ENCODE results near the gene SLBP. TPM values are rescaled to one million over a fixed set of nuclear protein-coding genes. Genes with fewer than 3 reads are reported as not detected.
A peak's percentile ranks its signal among the peaks of the same experiment; 100 is the strongest.
"Not testable (repeated sequence)": the region's sequence is repeated elsewhere in the genome, so short reads cannot be mapped to it uniquely, and the experiment has no call there.

The SLBP gene
- total RNA-seq, 1 experiment from 2014 or later: 86.1 TPM

DNA sequence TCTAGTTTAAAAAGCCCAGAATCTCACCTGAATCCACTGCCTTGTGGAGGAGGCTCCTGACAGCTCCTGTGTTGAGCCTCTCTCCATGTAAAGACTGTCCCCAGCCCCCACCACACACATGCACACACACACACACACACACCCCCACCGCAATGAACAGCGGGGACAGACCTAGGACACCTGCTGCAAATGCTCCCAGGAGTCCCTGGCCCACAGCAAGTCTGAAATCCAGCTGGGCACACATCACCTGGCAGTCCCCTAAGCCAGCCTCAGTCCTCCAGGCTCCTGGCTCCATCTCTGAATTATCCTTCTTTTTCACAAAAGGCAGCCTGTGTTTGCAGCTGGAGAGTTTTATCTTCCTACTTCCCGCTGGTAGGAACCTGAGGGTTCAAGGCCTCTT, 21.4 kb downstream of the SLBP start:
- no peak for DNase-seq (ENCODE audit: low read depth)
- in situ Hi-C loops (cut with HindIII; ENCODE audit: low pct_unique_long_range_greater_than_20kb, low sequenced_read_pairs): no loop called here

DNA sequence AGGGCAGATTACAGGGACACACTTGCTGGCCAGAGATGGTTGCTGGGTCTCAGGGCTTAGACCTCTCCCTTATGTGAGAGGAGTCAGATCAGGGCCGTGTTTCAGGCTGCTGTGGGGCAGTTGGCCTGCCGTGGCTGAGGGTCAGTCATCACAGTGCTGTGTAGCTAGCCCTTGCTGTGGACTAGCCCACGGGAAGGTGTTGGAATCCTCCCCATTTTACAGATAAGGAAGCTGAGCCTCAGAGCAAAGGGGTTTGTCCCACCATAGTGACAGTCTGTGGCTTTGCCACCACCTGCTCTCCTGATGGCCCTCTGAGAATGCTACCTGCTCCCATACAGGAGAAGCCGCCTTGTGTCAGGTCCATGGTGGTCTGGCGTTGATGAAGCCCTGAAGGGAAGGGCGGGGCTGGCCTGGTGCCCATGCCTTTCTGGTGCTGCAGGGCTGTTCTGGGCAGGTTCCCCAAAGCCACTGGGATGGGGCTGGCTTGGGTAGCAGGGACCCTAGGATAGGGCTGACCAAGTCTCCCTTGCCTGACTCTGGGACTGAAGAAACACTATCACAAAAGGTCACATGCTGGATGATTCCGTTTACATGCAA, 25.6 kb downstream of the SLBP start:
- in situ Hi-C loops (cut with HindIII; ENCODE audit: low pct_unique_long_range_greater_than_20kb, low sequenced_read_pairs): no loop called here
- DNase-seq (ENCODE audit: low read depth): no peak

DNA sequence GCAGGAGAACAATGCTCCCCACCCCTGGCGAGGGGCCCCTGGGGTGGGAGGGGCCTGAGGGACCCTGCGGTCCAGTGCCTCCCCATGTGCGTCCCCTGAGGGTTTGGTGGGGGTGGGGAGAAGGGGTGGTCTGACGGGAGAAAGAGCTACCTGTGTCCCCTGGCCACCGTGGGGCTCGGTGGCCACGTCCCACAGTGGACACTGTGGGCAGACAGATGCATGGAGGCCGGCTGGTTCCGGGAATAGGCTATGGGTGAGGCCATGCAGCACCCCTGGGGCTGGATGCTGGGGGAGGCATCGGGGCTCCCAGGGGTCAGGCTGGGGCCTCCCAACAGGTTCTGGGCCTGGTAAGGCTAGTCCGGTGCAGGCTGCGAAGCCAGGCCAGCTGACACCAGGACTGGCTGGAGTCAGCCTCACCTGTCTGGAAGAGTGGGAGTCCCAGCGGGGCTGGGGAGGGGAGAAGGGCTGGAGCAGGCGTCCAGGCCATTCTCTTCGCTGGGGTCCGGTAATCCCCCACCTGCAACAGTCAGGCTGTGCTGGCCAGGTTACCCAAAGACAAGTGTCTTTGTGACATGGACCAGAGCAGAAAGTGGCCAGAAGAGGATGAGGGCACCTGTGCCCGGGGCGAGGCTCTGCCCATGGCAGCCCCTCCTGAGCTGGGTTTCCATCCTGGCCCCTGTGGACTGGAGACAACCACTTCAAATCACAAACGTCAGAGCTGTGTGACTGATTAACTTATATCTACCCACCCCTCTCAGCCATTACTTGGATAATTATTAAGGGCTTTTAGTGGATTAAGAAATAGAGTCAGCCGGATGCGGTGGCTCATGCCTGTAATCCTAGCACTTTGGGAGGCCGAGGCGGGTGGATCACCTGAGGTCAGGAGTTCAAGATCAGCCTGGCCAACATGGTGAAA, 26.6 kb downstream of the SLBP start:
- in situ Hi-C loops (cut with HindIII; ENCODE audit: low pct_unique_long_range_greater_than_20kb, low sequenced_read_pairs): no loop called here
- peak; percentile 74 for DNase-seq (ENCODE audit: low read depth)

DNA sequence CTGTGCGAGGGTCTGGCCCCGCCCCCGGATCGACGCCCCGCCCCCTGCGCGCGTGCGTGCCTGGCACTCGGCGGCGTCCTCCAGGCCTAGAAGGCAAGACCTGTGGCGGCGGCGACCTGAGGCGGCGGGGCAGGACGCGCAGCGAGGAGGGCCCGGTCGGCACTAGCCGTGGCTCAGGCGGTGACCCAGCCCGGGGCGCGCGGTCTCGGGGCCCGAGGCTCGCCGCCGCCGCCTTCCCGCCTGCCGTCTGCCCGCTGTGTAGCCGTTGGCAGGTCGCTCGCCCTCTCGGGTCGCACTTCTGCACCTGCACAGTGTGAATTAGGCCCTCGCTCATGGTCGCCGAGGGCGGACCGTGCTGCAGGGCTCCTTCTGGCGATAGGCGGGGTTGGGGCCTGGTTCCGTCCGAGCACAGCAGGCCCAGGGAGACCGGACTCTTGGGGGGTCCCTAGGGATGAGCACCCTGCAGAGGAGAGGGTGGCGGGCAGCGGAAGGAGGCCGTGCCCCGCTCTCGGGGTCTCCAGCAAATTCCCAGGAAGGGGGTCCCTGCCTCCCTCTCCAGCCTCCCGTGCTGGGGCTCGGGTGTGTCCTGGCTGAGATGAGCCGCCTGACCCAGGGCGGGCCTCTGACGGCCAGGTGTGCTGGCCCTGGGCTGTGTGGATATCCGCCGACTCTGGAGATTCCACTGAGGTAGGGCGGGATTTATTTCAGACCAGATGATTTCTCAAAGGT, 27.4 kb downstream of the SLBP start:
- in situ Hi-C loops (cut with HindIII; ENCODE audit: low pct_unique_long_range_greater_than_20kb, low sequenced_read_pairs): no loop called here

DNA sequence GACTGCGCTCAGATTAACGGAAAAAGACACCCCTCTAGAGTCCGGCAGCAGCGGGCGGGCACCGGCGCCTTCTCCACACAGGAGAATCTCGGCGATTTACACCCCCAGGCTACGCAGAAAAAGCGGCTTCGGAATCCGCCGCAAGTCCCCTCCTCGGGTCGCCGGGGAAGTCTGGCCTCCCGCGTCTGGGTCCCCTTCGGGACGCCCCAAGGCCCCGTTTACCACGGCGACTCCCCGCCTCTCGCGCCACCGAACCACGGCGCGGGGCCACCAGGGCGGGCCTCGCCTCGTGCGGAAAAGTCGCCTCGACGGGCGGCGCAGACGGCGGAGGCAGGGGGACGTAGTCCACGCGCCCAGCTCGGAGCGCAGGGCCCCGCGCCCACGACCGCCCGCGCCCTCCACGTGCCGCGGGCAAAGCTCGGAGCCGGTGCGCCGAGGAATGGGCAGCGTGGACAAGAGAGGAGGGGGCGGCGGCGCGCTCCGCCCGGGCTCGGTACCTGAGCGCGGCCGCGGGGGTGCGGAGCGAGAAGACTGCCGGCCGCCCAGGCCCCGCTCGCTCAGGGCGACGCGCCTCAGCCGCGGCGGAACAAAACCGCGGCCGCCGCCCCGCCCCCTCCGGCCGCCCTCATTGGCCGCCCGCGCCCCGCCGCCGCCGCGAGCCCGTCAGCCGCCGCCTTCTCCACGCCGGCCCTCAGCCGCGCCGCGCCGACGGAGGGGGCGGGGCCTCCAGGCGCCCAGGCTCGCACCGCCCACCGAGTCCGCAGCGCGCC, 28.2 kb downstream of the SLBP start, which contains the start of gene FAM53A:
Gene FAM53A (minus strand): TSS at position 578 of the 770 bp plus-strand sequence. CDS start 15,572 bp downstream, outside the sequence.
- in situ Hi-C loops (cut with HindIII; ENCODE audit: low pct_unique_long_range_greater_than_20kb, low sequenced_read_pairs): no loop called here
- DNase-seq (ENCODE audit: low read depth): peak; percentile 75

More for the DNA sequence above, 27.4 kb downstream of the SLBP start:
- DNase-seq (ENCODE audit: low read depth): peak; percentile 11

DNA sequence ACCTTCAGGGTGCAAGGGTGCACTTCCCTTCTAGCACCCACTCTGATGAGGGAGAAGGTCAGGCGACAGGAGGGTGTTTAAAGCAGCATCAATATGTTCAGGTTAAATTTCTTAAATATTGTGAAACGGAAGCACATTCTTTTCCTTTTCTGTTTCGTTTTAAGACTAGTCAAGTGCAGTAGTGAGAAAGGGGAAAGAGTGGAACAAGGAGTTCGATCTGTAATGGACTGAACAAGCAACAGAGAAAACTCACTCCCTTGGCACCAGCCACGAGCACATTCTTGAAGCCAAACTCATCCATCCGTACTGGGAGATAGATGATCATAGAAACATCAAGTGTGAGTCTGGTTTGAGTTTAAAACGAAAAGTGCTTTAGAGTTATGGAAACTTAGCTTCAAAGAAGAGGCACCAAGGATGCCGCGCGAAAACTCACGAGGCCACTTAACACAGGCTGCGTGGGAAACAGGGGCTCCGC, 28.8 kb downstream of the SLBP start:
- peak; percentile 44 for DNase-seq (ENCODE audit: low read depth)
- in situ Hi-C loops (cut with HindIII; ENCODE audit: low pct_unique_long_range_greater_than_20kb, low sequenced_read_pairs): no loop called here

GRCh38 chr4:1682860-1683259, 29.3 kb downstream of the SLBP start:
- in situ Hi-C loops (cut with HindIII; ENCODE audit: low pct_unique_long_range_greater_than_20kb, low sequenced_read_pairs): no loop called here
- no peak for DNase-seq (ENCODE audit: low read depth)

DNA sequence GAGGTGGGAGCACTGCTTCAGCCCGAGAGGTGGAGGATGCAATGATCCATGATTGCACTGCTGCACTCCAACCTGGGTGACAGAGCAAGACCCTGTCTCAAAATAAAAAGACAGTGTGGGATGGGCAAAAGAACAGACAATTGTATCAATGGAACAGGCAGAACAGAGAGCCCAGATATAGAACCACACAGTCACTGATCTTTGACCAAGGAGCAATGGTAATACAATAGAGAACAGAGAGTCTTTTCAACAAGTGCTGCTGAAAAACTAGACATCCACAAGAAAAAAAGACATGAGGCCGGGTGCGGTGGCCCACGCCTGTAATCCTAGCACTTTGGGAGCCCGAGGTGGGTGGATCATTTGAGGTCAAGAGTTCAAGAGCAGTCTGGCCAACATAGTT, 33.9 kb downstream of the SLBP start:
- no peak for DNase-seq (ENCODE audit: low read depth)
- in situ Hi-C loops (cut with HindIII; ENCODE audit: low pct_unique_long_range_greater_than_20kb, low sequenced_read_pairs): no loop called here

DNA sequence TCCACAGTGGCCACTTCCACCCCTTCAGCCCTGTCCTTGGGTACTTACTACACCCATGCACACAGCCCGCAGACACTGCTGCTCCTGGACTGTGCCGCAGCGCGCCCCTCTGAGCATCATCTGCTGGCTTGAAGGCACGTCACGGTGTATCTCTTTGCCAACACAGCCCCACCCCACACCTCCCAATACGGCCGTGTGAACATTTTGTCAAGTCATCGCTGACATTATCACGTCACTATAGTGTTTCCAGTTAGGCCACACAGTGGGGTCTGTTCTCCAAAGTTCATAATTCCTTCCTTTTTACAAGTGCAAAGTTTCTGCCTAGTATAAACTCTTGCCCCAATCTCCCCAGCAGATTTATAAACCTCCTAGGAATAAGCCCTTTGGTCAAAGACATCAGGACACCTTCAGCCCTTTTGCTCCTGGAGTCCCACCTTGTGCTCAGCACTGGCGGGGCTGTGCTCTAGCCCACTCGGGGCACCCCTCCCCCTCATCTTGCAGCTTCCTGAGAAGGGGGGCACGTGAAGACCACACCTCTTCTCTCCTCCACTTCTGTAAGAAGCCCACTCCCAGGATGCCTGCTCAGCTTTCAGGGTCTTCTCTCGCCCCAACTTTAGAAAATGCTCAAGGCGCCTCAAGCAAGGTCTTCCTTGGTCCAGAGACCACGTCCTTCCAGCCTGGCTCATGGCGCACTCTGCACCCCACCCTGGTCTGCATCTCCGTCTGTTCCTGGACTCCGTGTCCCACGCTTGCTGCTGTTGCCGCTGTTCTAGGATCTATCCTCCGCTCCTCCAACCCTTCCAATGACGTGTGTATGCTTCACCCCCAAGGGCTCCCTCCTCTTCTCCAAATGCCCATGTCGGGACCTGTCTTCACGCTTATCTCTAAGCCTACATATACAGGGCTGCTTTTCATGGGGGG, 35.3 kb downstream of the SLBP start:
- DNase-seq (ENCODE audit: low read depth): no peak
- in situ Hi-C loops (cut with HindIII; ENCODE audit: low pct_unique_long_range_greater_than_20kb, low sequenced_read_pairs): no loop called here

DNA sequence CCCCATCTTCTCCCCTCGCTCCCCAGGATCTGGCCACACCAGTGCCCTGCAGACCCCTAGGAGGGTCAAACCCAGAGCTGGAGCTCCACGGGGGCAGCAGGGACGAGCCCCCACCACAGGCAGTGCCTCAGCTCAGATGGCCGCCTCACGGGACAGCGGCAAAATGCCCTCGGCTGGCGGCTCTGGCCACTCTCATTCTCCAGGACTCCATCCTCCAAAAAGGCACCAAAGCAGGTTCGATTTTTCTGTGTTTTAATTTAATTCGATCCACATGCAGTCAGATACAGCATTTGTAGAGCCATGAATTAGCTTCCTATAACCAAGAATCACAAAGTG, 36.3 kb downstream of the SLBP start:
- in situ Hi-C loops (cut with HindIII; ENCODE audit: low pct_unique_long_range_greater_than_20kb, low sequenced_read_pairs): no loop called here
- DNase-seq (ENCODE audit: low read depth): no peak

DNA sequence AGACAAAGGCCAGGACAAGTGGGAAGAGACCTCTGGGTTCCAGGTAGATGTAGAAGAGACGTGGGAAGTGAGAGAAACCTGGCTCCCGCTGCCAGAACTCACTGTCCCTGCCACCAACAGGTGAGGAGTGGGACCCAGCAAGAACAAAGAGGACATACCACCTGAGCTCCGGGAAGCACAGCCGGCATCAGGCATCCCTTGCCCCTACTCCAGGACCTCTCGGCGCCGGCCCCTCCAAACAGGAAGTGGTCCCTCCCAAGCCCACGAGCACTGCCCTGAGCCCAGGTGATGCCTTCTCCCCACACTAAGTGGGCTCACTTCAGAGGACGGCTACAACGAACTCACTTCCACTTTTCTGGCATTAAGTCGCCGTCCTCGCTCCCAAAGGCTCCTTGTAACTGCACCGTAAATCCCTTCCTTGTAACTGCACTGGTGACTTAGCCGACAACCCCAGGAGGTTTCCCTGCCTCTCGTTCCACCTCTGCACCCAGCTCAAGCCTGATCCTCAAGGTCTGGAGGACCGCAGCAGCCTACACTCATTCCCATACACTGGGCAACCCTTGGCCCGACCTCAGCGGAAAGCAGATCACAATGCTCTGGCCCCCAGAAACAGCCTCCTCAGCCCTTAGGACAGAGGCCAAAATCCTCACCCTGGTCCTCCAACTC, 36.9 kb downstream of the SLBP start:
- in situ Hi-C loops (cut with HindIII; ENCODE audit: low pct_unique_long_range_greater_than_20kb, low sequenced_read_pairs): no loop called here
- no peak for DNase-seq (ENCODE audit: low read depth)

GRCh38 chr4:1674682-1675081, 37.4 kb downstream of the SLBP start:
- in situ Hi-C loops (cut with HindIII; ENCODE audit: low pct_unique_long_range_greater_than_20kb, low sequenced_read_pairs): no loop called here
- no peak for DNase-seq (ENCODE audit: low read depth)

GRCh38 chr4:1673671-1674070, 38.4 kb downstream of the SLBP start:
- in situ Hi-C loops (cut with HindIII; ENCODE audit: low pct_unique_long_range_greater_than_20kb, low sequenced_read_pairs): no loop called here

GRCh38 chr4:1671011-1671410, 41.1 kb downstream of the SLBP start:
- in situ Hi-C loops (cut with HindIII; ENCODE audit: low pct_unique_long_range_greater_than_20kb, low sequenced_read_pairs); DNase-seq (ENCODE audit: low read depth): not testable (repeated sequence)

More at GRCh38 chr4:1673671-1674070, 38.4 kb downstream of the SLBP start:
- no peak for DNase-seq (ENCODE audit: low read depth)

DNA sequence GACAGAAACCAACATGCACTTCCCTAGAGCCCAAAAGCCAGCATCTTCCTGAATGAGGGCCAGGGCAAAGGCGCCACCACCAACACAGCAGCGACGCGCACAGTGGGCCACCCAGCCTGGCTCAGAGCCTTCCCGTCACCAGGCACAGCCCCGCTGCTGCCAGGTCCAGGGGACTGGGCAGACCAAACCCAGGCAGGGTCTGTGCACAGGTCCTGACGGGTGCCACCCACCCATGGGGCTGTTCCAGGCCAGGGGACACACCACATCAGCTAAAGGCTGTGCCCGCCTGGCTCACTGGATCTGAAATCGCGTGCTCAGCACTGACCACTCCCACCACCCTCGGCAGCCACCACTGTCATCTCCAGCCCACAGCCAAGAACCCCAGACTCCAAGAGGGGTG, 41.8 kb downstream of the SLBP start:
- in situ Hi-C loops (cut with HindIII; ENCODE audit: low pct_unique_long_range_greater_than_20kb, low sequenced_read_pairs): no loop called here
- DNase-seq (ENCODE audit: low read depth): no peak

GRCh38 chr4:1669850-1670249, 42.3 kb downstream of the SLBP start:
- DNase-seq (ENCODE audit: low read depth): no peak
- in situ Hi-C loops (cut with HindIII; ENCODE audit: low pct_unique_long_range_greater_than_20kb, low sequenced_read_pairs): no loop called here

- no peak for DNase-seq (ENCODE audit: low read depth)
These were observed 42.8 kb downstream of the SLBP start for GRCh38 chr4:1669270-1669669.

More at GRCh38 chr4:1669270-1669669, 42.8 kb downstream of the SLBP start:
- in situ Hi-C loops (cut with HindIII; ENCODE audit: low pct_unique_long_range_greater_than_20kb, low sequenced_read_pairs): no loop called here
